GM23248 (cell line): ENCODE results near the gene TMEM201. TPM values are rescaled to one million over a fixed set of nuclear protein-coding genes. Genes with fewer than 3 reads are reported as not detected.

Source experiments
- DNase-seq: peaks from one replicate; pipeline ENCODE4 v3.0.0-alpha.2; 2015
- H2AFZ ChIP-seq: fragments of 200-600 bp; sonication (generic); 2 replicates; pipeline ENCODE4 v1.6.1; 2016; ENCODE audit warnings: antibody characterized with exemption
- H3F3A ChIP-seq: fragments of 200-600 bp; sonication (generic); 2 replicates; pipeline ENCODE4 v1.6.1; 2016; ENCODE audit warnings: mild to moderate bottlenecking, antibody characterized with exemption, mixed run types; ENCODE audit not compliant: insufficient read depth
- H3K27ac ChIP-seq: fragments of 200-600 bp; sonication (generic); 2 replicates; pipeline ENCODE4 v1.5.1; 2016; ENCODE audit warnings: mild to moderate bottlenecking
- H3K27me3 ChIP-seq: fragments of 200-600 bp; sonication (generic); replicated peaks from 2 replicates; pipeline ENCODE4 v1.6.1; 2016; ENCODE audit warnings: mild to moderate bottlenecking; ENCODE audit not compliant: insufficient read depth
- H3K36me3 ChIP-seq: fragments of 200-600 bp; sonication (generic); 2 replicates; pipeline ENCODE4 v1.6.1; 2016; ENCODE audit warnings: low read depth, mild to moderate bottlenecking
- H3K4me1 ChIP-seq: fragments of 200-600 bp; sonication (generic); 2 replicates; pipeline ENCODE4 v1.6.1; 2016; ENCODE audit warnings: mild to moderate bottlenecking; ENCODE audit not compliant: insufficient read depth
- H3K4me2 ChIP-seq: fragments of 200-600 bp; sonication (generic); one replicate; pipeline ENCODE4 v1.6.1; 2016; ENCODE audit warnings: mild to moderate bottlenecking; ENCODE audit not compliant: unreplicated experiment
- H3K4me3 ChIP-seq: fragments of 200-600 bp; sonication (generic); 2 replicates; pipeline ENCODE4 v1.5.1; 2016; ENCODE audit warnings: mild to moderate bottlenecking
- H3K79me2 ChIP-seq: fragments of 200-600 bp; sonication (generic); 2 replicates; pipeline ENCODE4 v1.6.1; 2016; ENCODE audit warnings: mild to moderate bottlenecking; ENCODE audit not compliant: insufficient read depth
- H3K9ac ChIP-seq: fragments of 200-600 bp; sonication (generic); 2 replicates; pipeline ENCODE4 v1.6.1; 2016; ENCODE audit warnings: mild to moderate bottlenecking
- H3K9me2 ChIP-seq: fragments of 200-600 bp; sonication (generic); 2 replicates; pipeline ENCODE4 v1.6.1; 2016; ENCODE audit warnings: mixed run types, mild to moderate bottlenecking, moderate library complexity; ENCODE audit not compliant: insufficient read depth
- H3K9me3 ChIP-seq: fragments of 200-600 bp; sonication (generic); one replicate; pipeline ENCODE4 v1.6.1; 2017; ENCODE audit warnings: low read depth
- H4K20me1 ChIP-seq: fragments of 200-600 bp; sonication (generic); 2 replicates; pipeline ENCODE4 v1.6.0; 2016; ENCODE audit not compliant: insufficient read depth
- EZH2 ChIP-seq: fragments of 200-600 bp; sonication (generic); IDR thresholded peaks from 2 replicates; pipeline ENCODE4 v1.6.1; 2018; ENCODE audit warnings: antibody characterized with exemption, mild to moderate bottlenecking; ENCODE audit not compliant: insufficient read depth, poor library complexity, severe bottlenecking
- EZH2phosphoT487 ChIP-seq: fragments of 200-600 bp; sonication (generic); IDR thresholded peaks from 2 replicates; pipeline ENCODE4 v1.6.1; 2018; ENCODE audit warnings: antibody characterized with exemption, moderate library complexity, mild to moderate bottlenecking, low read depth; ENCODE audit not compliant: insufficient read depth
- WGBS, 2 experiments: methylation state at CpG; one replicate each; pipeline ENCODE4 v1.1.6; 2015 to 2017; ENCODE audit warnings: low lambda C conversion rate in 2 of 2, low coverage in 1 of 2; ENCODE audit errors: missing lambda C conversion rate in 2 of 2; 5-methylcytosine and 5-hydroxymethylcytosine counted together
- in situ Hi-C: fragments of 300-500 bp; cut with MboI; formaldehyde crosslinking; loops from 2 replicates; pipeline ENCODE4 v1.15.0; 2020
- polyA plus RNA-seq: library from polyadenylated mRNA; unstranded; fragments of >200 nt; fragmentation: Nextera tagmentation; extraction: Ambion mirVana; gene quantifications from 2 replicates; pipeline ENCODE4 v1.2.1, GENCODE V29; 2016
- total RNA-seq: library from RNA; depleted of rRNA; stranded (reverse); fragments of >200 nt; shearing (Covaris generic); gene quantifications from 2 replicates; pipeline ENCODE4 v1.2.3, GENCODE V29; 2014

Gene TMEM201
- total and polyA plus RNA-seq, 2 experiments from 2014 or later = 5.7 to 6.7 TPM

- Histone ChIP-seq H3K79me2 (no peaks in the 10 kb centered on the region), H2AFZ (no peak overlapping the region), H3K36me3 (no peaks in the 10 kb centered on the region), H3K4me3 (no peak overlapping the region), H3K9ac (no peak overlapping the region), H4K20me1 (no peaks in the 10 kb centered on the region), H3K4me1 (no peaks in the 10 kb centered on the region), H3K9me3 (no peaks in the 10 kb centered on the region), H3K9me2 (no peaks in the 10 kb centered on the region), H3F3A (no peaks in the 10 kb centered on the region), H3K27ac (no peak overlapping the region), H3K27me3 (no peaks in the 10 kb centered on the region), H3K4me2 (no peak overlapping the region)
- WGBS, 2 experiments = 94 to 96% methylated on average over 39 of the region's 39 CpGs
- TF ChIP-seq EZH2phosphoT487 (no peak), EZH2 (no peak)
- in situ Hi-C loops = no loop called here
- DNase-seq = no peak
These were observed 12.4 kb downstream of the TMEM201 start for GRCh38 chr1:9600861-9601834.

- Histone ChIP-seq H3K4me2 (no peak overlapping the region), H3K9me2 (no peaks in the 10 kb centered on the region), H2AFZ (no peak overlapping the region), H3K27ac (no peak overlapping the region), H3K79me2 (no peaks in the 10 kb centered on the region), H3K9me3 (no peaks in the 10 kb centered on the region), H3K9ac (no peak overlapping the region), H3K27me3 (no peaks in the 10 kb centered on the region), H3K4me1 (no peaks in the 10 kb centered on the region), H3F3A (no peaks in the 10 kb centered on the region), H3K36me3 (no peaks in the 10 kb centered on the region), H4K20me1 (no peaks in the 10 kb centered on the region), H3K4me3 (no peak overlapping the region)
- in situ Hi-C loops = no loop called here
- DNase-seq = no peak
- TF ChIP-seq EZH2 (no peak), EZH2phosphoT487 (no peak)
- 97% methylated on average over 22 to 26 of the region's 26 CpGs for WGBS, 2 experiments
These were observed 13.5 kb downstream of the TMEM201 start for GRCh38 chr1:9601942-9602793.

GRCh38 chr1:9602794-9603167 lies 14.1 kb downstream of the TMEM201 start:
- Histone ChIP-seq H3K9me3 (no peaks in the 10 kb centered on the region), H4K20me1 (no peaks in the 10 kb centered on the region), H2AFZ (no peak overlapping the region), H3K9me2 (no peaks in the 10 kb centered on the region), H3K4me3 (no peak overlapping the region), H3K4me2 (no peak overlapping the region), H3K27ac (no peak overlapping the region), H3K4me1 (no peaks in the 10 kb centered on the region), H3K9ac (no peak overlapping the region), H3K36me3 (no peaks in the 10 kb centered on the region), H3K79me2 (no peaks in the 10 kb centered on the region), H3K27me3 (no peaks in the 10 kb centered on the region), H3F3A (no peaks in the 10 kb centered on the region)
- in situ Hi-C loops = no loop called here
- TF ChIP-seq EZH2phosphoT487 (no peak), EZH2 (no peak)
- DNase-seq = no peak
- 98 to 100% methylated on average over 9 of the region's 9 CpGs for WGBS, 2 experiments

GRCh38 chr1:9603307-9603706 lies 14.6 kb downstream of the TMEM201 start:
- Histone ChIP-seq H3K79me2 (no peaks in the 10 kb centered on the region), H3K9me3 (no peaks in the 10 kb centered on the region), H3K36me3 (no peaks in the 10 kb centered on the region), H3K4me2 (no peak overlapping the region), H3K9ac (no peak overlapping the region), H3F3A (no peaks in the 10 kb centered on the region), H2AFZ (no peak overlapping the region), H3K27ac (no peak overlapping the region), H3K27me3 (no peaks in the 10 kb centered on the region), H3K9me2 (no peaks in the 10 kb centered on the region), H4K20me1 (no peaks in the 10 kb centered on the region), H3K4me3 (no peak overlapping the region), H3K4me1 (no peaks in the 10 kb centered on the region)
- DNase-seq = no peak
- no peak for TF ChIP-seq EZH2phosphoT487
- TF ChIP-seq EZH2 = no peak
- WGBS, 2 experiments = 86 to 89% methylated on average over 14 of the region's 14 CpGs
- in situ Hi-C loops = no loop called here
